ENCODE data around the gene LRIG1.

Gene LRIG1

GRCh38 chr3:66467996-66468735 is 32.7 kb downstream of the LRIG1 start:
- DNase-seq (ENCODE audit: low read depth) = no peak

- DNase-seq (ENCODE audit: low read depth) = no peak
Measured at GRCh38 chr3:66466606-66467270, 34.1 kb downstream of the LRIG1 start.

- DNase-seq (ENCODE audit: low read depth) = no peak
Measured at GRCh38 chr3:66465587-66465986, 35.2 kb downstream of the LRIG1 start.

- DNase-seq (ENCODE audit: low read depth) = no peak
Measured at GRCh38 chr3:66465034-66465433, 35.8 kb downstream of the LRIG1 start.

- no peak for DNase-seq (ENCODE audit: low read depth)
Measured at GRCh38 chr3:66464512-66464894, 36.3 kb downstream of the LRIG1 start.

GRCh38 chr3:66463730-66464511 is 36.9 kb downstream of the LRIG1 start:
- DNase-seq (ENCODE audit: low read depth) = no peak

GRCh38 chr3:66463054-66463631 is 37.7 kb downstream of the LRIG1 start:
- no peak for DNase-seq (ENCODE audit: low read depth)

- DNase-seq (ENCODE audit: low read depth) = no peak
Measured at GRCh38 chr3:66457252-66457651, 43.6 kb downstream of the LRIG1 start.

GRCh38 chr3:66456711-66457173 is 44.1 kb downstream of the LRIG1 start:
- DNase-seq (ENCODE audit: low read depth) = no peak

GRCh38 chr3:66454464-66454859 is 46.4 kb downstream of the LRIG1 start:
- no peak for DNase-seq (ENCODE audit: low read depth)

- no peak for DNase-seq (ENCODE audit: low read depth)
Measured at GRCh38 chr3:66453651-66454463, 47.0 kb downstream of the LRIG1 start.

- no peak for DNase-seq (ENCODE audit: low read depth)
Measured at GRCh38 chr3:66452303-66453011, 48.4 kb downstream of the LRIG1 start.

GRCh38 chr3:66451766-66452165 is 49.1 kb downstream of the LRIG1 start:
- DNase-seq (ENCODE audit: low read depth) = no peak

GRCh38 chr3:66450390-66451022 is 50.3 kb downstream of the LRIG1 start:
- no peak for DNase-seq (ENCODE audit: low read depth)

- no peak for DNase-seq (ENCODE audit: low read depth)
Measured at GRCh38 chr3:66449411-66449974, 51.3 kb downstream of the LRIG1 start.

- DNase-seq (ENCODE audit: low read depth) = no peak
Measured at GRCh38 chr3:66444146-66444644, 56.6 kb downstream of the LRIG1 start.

GRCh38 chr3:66443118-66443803 is 57.6 kb downstream of the LRIG1 start:
- DNase-seq (ENCODE audit: low read depth) = no peak

- no peak for DNase-seq (ENCODE audit: low read depth)
Measured at GRCh38 chr3:66442254-66443117, 58.3 kb downstream of the LRIG1 start.
